MCF 10A (cell line): ENCODE results near the gene ZNF593. TPM values are rescaled to one million over a fixed set of nuclear protein-coding genes. Genes with fewer than 3 reads are reported as not detected.

Source experiments
- BruUV-seq: library from RNA; stranded (reverse); fragments of 400-500 nt; replicated peaks from 2 replicates; lab custom pipeline; 2021; lab: Mats Ljungman, UMichigan
- CTCF ChIA-PET: fragments of 300-600 bp; sonication (Branson Sonifier 250); formaldehyde crosslinking; extraction: SDS; loops from one replicate; lab custom pipeline; 2021; ENCODE audit warnings: antibody characterized with exemption, inconsistent platforms; lab: Yijun Ruan, JAX
- POLR2A ChIA-PET: fragments of 300-600, 350-650 bp; sonication (Branson Sonifier 250); formaldehyde crosslinking; extraction: SDS; loops from one replicate; lab custom pipeline; 2020; ENCODE audit warnings: antibody characterized with exemption, inconsistent platforms; lab: Yijun Ruan, JAX
- DNase-seq: peaks from one replicate; pipeline ENCODE4 v3.0.0-alpha.2; 2018; ENCODE audit not compliant: unreplicated experiment
- H3K27ac Mint-ChIP-seq: one replicate; pipeline ENCODE4 v1.8.0; 2022; ENCODE audit warnings: mild to moderate bottlenecking, low read depth, mixed read lengths; ENCODE audit not compliant: unreplicated experiment
- H3K27me3 Mint-ChIP-seq: one replicate; pipeline ENCODE4 v1.8.0; 2022; ENCODE audit warnings: mixed read lengths; ENCODE audit not compliant: insufficient read depth, unreplicated experiment
- H3K36me3 Mint-ChIP-seq: one replicate; pipeline ENCODE4 v1.8.0; 2022; ENCODE audit warnings: mild to moderate bottlenecking, moderate library complexity, mixed read lengths; ENCODE audit not compliant: insufficient read depth, unreplicated experiment
- H3K4me1 Mint-ChIP-seq: one replicate; pipeline ENCODE4 v1.8.0; 2022; ENCODE audit warnings: mixed read lengths; ENCODE audit not compliant: insufficient read depth, unreplicated experiment
- H3K4me3 Mint-ChIP-seq: one replicate; pipeline ENCODE4 v1.8.0; 2022; ENCODE audit warnings: mild to moderate bottlenecking, moderate library complexity, mixed read lengths; ENCODE audit not compliant: unreplicated experiment
- H3K9me3 Mint-ChIP-seq: one replicate; pipeline ENCODE4 v1.8.0; 2022; ENCODE audit warnings: mixed read lengths; ENCODE audit not compliant: unreplicated experiment
- CTCF ChIP-seq: fragments of 200-600 bp; IDR thresholded peaks from one replicate; pipeline ENCODE4 v1.8.0; 2022; ENCODE audit warnings: antibody characterized with exemption, mild to moderate bottlenecking; ENCODE audit not compliant: unreplicated experiment
- intact Hi-C: fragments of 100-400 bp; cut with micrococcal nuclease; formaldehyde crosslinking; loops from 2 replicates; pipeline ENCODE4 v1.14.1; 2022
- total RNA-seq: library from RNA; stranded (reverse); gene quantifications from 2 replicates; pipeline ENCODE4 v1.2.3, GENCODE V29; 2022

Gene ZNF593
- total RNA-seq, 1 experiment from 2014 or later, result 82.6 TPM

DNA sequence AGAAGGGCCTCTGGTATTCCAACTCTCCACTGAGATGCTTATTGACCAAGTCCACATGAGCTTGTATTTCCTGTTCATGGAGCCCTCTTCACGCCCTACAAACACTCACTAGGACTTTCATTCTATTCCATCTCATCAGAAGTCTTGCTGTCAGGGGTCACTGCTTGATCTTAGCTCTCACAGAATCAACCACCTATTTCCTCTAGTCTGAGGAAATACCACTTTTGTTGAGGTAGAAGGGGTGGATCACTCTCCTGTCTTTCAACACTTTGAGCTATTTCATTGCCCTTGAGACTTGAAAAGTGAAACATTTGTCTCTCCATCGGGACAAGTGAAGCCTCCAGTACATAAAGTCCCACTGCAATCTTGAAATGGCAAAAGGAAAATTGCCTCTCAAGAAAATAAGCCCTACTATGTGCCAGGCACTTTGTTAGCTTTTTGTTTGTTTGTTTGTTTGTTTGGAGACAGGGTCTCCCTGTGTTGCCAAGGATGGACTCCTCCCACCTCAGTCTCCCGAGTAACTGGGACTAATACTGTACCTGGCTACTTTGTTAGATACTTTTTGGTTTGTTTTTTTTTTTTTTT, 30.6 kb upstream of the ZNF593 start:
- CTCF ChIA-PET, result interaction anchor here (0.8 to 1.9 kb wide), 4 partner anchors 16 to 103 kb away, joined by 4 to 6 read pairs (median 5); partner anchors contain the start of gene ZNF593
- TF ChIP-seq CTCF, result no peak
- no peak overlapping the region for H3K27ac Mint-ChIP-seq
- no TSS peak for BruUV-seq
- H3K27me3 Mint-ChIP-seq, result no peaks in the 10 kb centered on the region
- H3K4me3 Mint-ChIP-seq, result no peak overlapping the region
- no peaks in the 10 kb centered on the region for H3K4me1 Mint-ChIP-seq
- intact Hi-C loops, result no loop called here
- POLR2A ChIA-PET, result interaction anchor here (0.5 to 1.1 kb wide), 5 partner anchors 9 to 184 kb away, joined by 3 read pairs; no protein-coding TSS in a partner anchor
- no peak for DNase-seq
- H3K9me3 Mint-ChIP-seq, result no peaks in the 10 kb centered on the region
- no peaks in the 10 kb centered on the region for H3K36me3 Mint-ChIP-seq

DNA sequence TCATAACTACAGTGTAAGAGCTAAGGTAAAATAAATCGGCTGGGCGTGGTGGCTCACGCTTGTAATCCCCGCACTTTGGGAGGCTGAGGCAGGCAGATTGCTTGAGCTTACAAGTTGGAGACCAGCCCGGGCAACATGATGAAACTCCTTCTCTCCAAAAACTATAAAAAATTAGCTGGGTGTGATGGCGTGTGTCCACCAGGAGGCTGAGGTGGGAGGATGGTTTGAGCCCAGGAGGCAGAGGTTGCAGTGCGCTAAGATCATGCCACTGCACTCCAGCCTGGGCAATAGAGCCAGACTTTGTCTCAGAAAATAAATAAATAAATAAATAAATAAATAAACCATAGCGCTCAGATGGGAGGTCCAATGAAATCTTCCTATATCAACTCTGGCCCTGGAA, 27.5 kb upstream of the ZNF593 start:
- Mint-ChIP-seq H3K27me3 (peaks cover 3% of the 10 kb centered on the region), H3K27ac (no peak overlapping the region), H3K36me3 (no peaks in the 10 kb centered on the region), H3K4me3 (no peak overlapping the region), H3K9me3 (no peaks in the 10 kb centered on the region), H3K4me1 (no peaks in the 10 kb centered on the region)
- intact Hi-C loops, result no loop called here
- ChIA-PET CTCF (interaction anchor here (0.6 to 6.0 kb wide), 7 partner anchors 9 to 1369 kb away, joined by 4 to 75 read pairs (median 9); partner anchors contain the start of gene PDIK1L), POLR2A (interaction anchor here (0.9 to 1.5 kb wide), 3 partner anchors 14 to 31 kb away, joined by 3 to 5 read pairs (median 4); partner anchors contain the start of gene PDIK1L)
- no TSS peak for BruUV-seq
- TF ChIP-seq CTCF, result no peak
- no peak for DNase-seq

GRCh38 chr1:26145041-26145959, 24.4 kb upstream of the ZNF593 start:
- POLR2A ChIA-PET, result interaction anchor here (0.6 to 4.4 kb wide), 9 partner anchors 19 to 109 kb away, joined by 3 to 29 read pairs (median 9); partner anchors contain the start of genes PDIK1L and ZNF593
- Mint-ChIP-seq H3K9me3 (no peaks in the 10 kb centered on the region), H3K27me3 (peaks cover 12% of the 10 kb centered on the region), H3K27ac (no peak overlapping the region), H3K4me1 (no peaks in the 10 kb centered on the region), H3K4me3 (no peak overlapping the region), H3K36me3 (no peaks in the 10 kb centered on the region)
- peak; percentile 84 for TF ChIP-seq CTCF
- CTCF ChIA-PET, result interaction anchor here (0.6 to 6.0 kb wide), 37 partner anchors 8 to 1763 kb away, joined by 3 to 75 read pairs (median 4); partner anchors contain the start of genes CEP85, FAM110D and PDIK1L
- intact Hi-C loops, result loop anchor here (1.0 kb wide), 3 partner anchors 35 to 109 kb away; no protein-coding TSS in a partner anchor
- BruUV-seq, result no TSS peak
- DNase-seq, result peak; percentile 90
